22Rv1 (cell line): Measurements from ENCODE around the gene SUZ12.
A peak's percentile ranks its signal among the peaks of the same experiment; 100 is the strongest.
"Not testable (repeated sequence)": the region's sequence is repeated elsewhere in the genome, so short reads cannot be mapped to it uniquely, and the experiment has no call there.

Experiments used
- H3K27ac ChIP-seq: fragments of 450-650 bp; 2 replicates; pipeline ENCODE4 v1.5.1; 2017
- ZFX ChIP-seq: fragments of 450-650 bp; IDR thresholded peaks from 2 replicates; pipeline ENCODE4 v1.6.1; 2017; ENCODE audit warnings: antibody characterized with exemption, borderline replicate concordance
- TF ChIP-seq, protein P1 (sequence below): fragments of 450-650 bp; IDR thresholded peaks from 2 replicates; pipeline ENCODE4 v1.5.1; 2017; ENCODE audit warnings: mild to moderate bottlenecking

Gene SUZ12

DNA sequence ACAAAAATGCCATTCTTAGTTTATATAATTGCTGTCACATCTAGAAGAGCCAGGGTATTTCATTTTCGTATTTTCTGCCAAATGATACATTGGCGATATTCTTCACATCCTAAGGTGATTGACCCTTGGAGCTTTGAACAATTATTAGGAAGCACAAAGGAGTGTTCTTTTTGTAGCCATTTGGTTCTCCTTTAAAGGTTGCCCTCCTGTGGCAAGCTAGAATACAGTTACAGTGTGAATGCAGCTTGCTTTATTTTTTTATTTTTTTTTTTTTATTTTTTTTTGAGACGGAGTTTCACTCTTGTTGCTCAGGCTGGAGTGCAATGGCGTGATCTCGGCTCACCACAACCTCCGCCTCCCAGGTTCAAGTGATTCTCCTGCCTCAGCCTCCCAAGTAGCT is 24.1 kb upstream of the SUZ12 start:
- TF ChIP-seq, protein P1, sequence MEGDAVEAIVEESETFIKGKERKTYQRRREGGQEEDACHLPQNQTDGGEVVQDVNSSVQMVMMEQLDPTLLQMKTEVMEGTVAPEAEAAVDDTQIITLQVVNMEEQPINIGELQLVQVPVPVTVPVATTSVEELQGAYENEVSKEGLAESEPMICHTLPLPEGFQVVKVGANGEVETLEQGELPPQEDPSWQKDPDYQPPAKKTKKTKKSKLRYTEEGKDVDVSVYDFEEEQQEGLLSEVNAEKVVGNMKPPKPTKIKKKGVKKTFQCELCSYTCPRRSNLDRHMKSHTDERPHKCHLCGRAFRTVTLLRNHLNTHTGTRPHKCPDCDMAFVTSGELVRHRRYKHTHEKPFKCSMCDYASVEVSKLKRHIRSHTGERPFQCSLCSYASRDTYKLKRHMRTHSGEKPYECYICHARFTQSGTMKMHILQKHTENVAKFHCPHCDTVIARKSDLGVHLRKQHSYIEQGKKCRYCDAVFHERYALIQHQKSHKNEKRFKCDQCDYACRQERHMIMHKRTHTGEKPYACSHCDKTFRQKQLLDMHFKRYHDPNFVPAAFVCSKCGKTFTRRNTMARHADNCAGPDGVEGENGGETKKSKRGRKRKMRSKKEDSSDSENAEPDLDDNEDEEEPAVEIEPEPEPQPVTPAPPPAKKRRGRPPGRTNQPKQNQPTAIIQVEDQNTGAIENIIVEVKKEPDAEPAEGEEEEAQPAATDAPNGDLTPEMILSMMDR = peak; percentile 38; the same call in 1 of the 2 replicates
- not testable (repeated sequence) for H3K27ac ChIP-seq

DNA sequence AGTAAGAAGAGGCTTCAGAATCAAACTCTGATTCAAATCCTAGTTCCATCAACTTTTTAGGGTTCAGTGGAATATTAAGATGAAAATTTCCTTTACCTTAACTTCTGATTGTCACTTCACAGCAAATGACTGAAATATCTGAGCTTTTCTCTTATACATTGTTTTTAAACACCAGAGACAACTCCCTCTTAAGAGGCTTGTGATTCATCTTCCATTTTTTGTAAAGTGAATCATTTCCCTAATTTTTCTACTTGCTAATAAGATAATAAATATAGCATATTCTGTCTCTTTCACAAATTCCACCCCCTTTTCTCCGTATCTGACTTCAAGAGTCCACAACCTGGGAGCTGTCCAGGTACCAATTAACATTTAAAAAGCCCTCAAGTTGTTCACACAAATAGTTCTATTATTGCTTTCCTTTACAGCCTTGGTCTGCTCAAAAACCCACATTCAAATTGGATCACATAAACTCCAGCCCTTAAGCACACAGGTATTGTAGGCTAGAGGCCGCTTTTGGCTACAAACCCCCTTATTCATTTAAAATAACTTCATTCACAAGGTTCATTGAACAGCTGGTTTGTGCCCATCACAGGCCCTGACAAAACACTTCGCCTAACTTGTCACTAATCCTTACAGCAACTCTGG is 21.2 kb upstream of the SUZ12 start:
- TF ChIP-seq ZFX = no peak
- TF ChIP-seq, protein P1 = no peak
- no peak overlapping the region for H3K27ac ChIP-seq

DNA sequence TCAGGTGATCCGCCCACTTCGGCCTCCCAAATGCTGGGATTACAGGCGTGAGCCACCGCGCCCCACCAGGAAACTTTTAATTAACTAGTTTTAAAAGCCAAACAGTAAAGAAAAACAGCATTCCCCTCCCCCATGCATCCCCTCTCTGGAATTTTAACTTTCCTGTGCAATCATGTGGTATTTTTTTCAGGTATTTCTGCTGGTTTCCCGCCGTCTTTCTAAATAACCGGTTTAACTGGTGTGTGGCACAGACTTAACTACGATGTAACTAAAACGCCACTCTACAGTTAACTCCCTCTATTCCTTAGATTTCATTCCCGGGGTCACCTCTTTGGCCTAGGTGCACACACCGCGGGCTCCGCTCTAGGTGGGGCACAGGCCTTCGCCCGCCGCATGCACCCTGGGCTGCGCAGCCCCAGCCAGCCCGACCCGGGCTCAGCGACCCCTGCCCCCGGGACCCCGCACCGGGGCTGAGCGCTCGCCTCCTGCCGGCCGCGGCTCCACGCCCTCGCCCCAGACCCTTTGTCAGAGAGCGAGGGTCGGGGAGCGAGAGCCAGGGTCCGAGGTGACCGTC is 20.2 kb upstream of the SUZ12 start:
- H3K27ac ChIP-seq = no peak overlapping the region
- TF ChIP-seq, protein P1 = no peak
- TF ChIP-seq ZFX = no peak

DNA sequence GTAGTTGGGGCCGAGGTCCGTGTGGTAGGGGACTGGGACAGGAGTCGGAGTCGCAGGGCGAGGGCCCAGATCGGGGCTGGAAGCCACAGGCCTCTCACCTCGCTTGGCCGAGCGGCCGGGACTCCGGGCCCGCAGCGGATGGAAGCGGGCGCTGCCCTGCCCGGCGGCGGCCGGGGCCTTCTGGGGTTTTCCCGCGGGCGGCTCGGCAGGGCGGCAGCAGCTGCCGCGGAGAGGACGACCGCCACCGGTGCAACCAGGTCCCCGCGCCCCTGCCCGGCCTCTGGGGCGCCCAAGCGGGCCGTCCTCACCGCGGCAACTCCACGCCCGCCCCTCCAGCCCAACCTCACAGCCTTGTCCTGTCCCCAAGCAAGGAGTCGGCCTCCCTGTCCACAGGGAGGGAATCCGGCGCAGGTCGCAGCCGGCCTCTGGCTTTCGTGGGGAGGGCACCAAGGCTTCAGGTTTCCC is 19.7 kb upstream of the SUZ12 start:
- TF ChIP-seq, protein P1 = no peak
- no peak for TF ChIP-seq ZFX
- no peak overlapping the region for H3K27ac ChIP-seq

GRCh38 chr17:31917721-31918120 is 19.1 kb upstream of the SUZ12 start:
- not testable (repeated sequence) for H3K27ac ChIP-seq

GRCh38 chr17:31918701-31919128 is 18.1 kb upstream of the SUZ12 start:
- TF ChIP-seq, protein P1 = no peak
- no peak for TF ChIP-seq ZFX
- H3K27ac ChIP-seq = no peak overlapping the region

GRCh38 chr17:31919802-31920525 is 16.8 kb upstream of the SUZ12 start:
- no peak overlapping the region for H3K27ac ChIP-seq

More at GRCh38 chr17:31919802-31920525, 16.8 kb upstream of the SUZ12 start:
- TF ChIP-seq, protein P1 = no peak
- no peak for TF ChIP-seq ZFX
